D721Med (cell line): ENCODE measurements around the gene CDR2L.

ENCODE experiments used
- DNase-seq: peaks from one replicate; pipeline ENCODE4 v3.0.0; 2011; ENCODE audit warnings: low spot score; ENCODE audit not compliant: insufficient read length
- FAIRE-seq: peaks from 2 replicates; lab custom pipeline; 2011; peaks lifted over from hg19 to GRCh38; lab: Jason Lieb, UNC
- CTCF ChIP-seq: IDR thresholded peaks from 2 replicates; pipeline ENCODE4 v1.5.1; 2012; ENCODE audit warnings: mild to moderate bottlenecking, control low read depth; ENCODE audit not compliant: insufficient read depth; ENCODE audit errors: missing control alignments

Gene CDR2L

GRCh38 chr17:75046407-75047289 is 59.2 kb downstream of the CDR2L start, which contains the start of the genes ATP5PD and KCTD2:
Gene ATP5PD, minus strand, starts transcription at chr17:75046969. Its CDS starts 4,319 bp downstream, at chr17:75042650.
Gene KCTD2, plus strand, starts transcription at chr17:75047225. Its CDS starts 26 bp downstream, at chr17:75047251.
- no peak for TF ChIP-seq CTCF
- peak; percentile 82 for DNase-seq
- no peak for FAIRE-seq

GRCh38 chr17:75047398-75048098 is 60.1 kb downstream of the CDR2L start:
- DNase-seq (no peak), FAIRE-seq (no peak)
- TF ChIP-seq CTCF: no peak

- TF ChIP-seq CTCF: peak; percentile 7
- DNase-seq (no peak), FAIRE-seq (no peak)
Measured at GRCh38 chr17:75048249-75048878, 60.9 kb downstream of the CDR2L start.

GRCh38 chr17:75049057-75049456 is 61.6 kb downstream of the CDR2L start:
- DNase-seq (no peak), FAIRE-seq (no peak)
- no peak for TF ChIP-seq CTCF

GRCh38 chr17:75049706-75050105 is 62.3 kb downstream of the CDR2L start:
- no peak for TF ChIP-seq CTCF
- FAIRE-seq: no peak
- DNase-seq: no peak

GRCh38 chr17:75051941-75052340 is 64.5 kb downstream of the CDR2L start:
- DNase-seq (no peak), FAIRE-seq (no peak)
- TF ChIP-seq CTCF: no peak
